Fibroblast of the aortic adventitia (primary cell): ENCODE measurements around the gene ZCCHC8. TPM values are rescaled to one million over a fixed set of nuclear protein-coding genes. Genes with fewer than 3 reads are reported as not detected.
A peak's percentile ranks its signal among the peaks of the same experiment; 100 is the strongest.

Experiments
- DNase-seq: peaks from one replicate; pipeline ENCODE4 v3.0.0-alpha.2; 2010; ENCODE audit warnings: low read depth
- H3K4me3 ChIP-seq: 2 replicates; pipeline ENCODE4 v1.5.1; 2011; ENCODE audit warnings: low read depth, mild to moderate bottlenecking, control low read depth, low read length, moderate library complexity
- small RNA-seq: library from RNA; depleted of rRNA; stranded (forward); fragments of <200 nt; gene quantifications from one replicate; pipeline ENCODE3, GENCODE V24; 2012
- total RNA-seq: library from RNA; depleted of rRNA; stranded (reverse); fragments of >200 nt; gene quantifications from 2 replicates; pipeline ENCODE4 v1.2.3, GENCODE V29; 2012; ENCODE audit warnings: low replicate concordance
- TF ChIP-seq, protein P1 (sequence below): IDR thresholded peaks from 2 replicates; pipeline ENCODE4 v1.5.1; 2011; ENCODE audit warnings: mild to moderate bottlenecking, low read length, control low read depth, inconsistent platforms; ENCODE audit not compliant: insufficient read depth

The ZCCHC8 gene
- total RNA-seq, 1 donor = 23.1 TPM

- peak within 1 kb of the TSS; percentile 85 for H3K4me3 ChIP-seq
- TF ChIP-seq, protein P1, sequence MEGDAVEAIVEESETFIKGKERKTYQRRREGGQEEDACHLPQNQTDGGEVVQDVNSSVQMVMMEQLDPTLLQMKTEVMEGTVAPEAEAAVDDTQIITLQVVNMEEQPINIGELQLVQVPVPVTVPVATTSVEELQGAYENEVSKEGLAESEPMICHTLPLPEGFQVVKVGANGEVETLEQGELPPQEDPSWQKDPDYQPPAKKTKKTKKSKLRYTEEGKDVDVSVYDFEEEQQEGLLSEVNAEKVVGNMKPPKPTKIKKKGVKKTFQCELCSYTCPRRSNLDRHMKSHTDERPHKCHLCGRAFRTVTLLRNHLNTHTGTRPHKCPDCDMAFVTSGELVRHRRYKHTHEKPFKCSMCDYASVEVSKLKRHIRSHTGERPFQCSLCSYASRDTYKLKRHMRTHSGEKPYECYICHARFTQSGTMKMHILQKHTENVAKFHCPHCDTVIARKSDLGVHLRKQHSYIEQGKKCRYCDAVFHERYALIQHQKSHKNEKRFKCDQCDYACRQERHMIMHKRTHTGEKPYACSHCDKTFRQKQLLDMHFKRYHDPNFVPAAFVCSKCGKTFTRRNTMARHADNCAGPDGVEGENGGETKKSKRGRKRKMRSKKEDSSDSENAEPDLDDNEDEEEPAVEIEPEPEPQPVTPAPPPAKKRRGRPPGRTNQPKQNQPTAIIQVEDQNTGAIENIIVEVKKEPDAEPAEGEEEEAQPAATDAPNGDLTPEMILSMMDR = peak; percentile 60
- peak; percentile 64 for DNase-seq
Observed at GRCh38 chr12:122421821-122422729, 78.7 kb downstream of the ZCCHC8 start, which contains the start of gene CLIP1. CLIP1 (minus strand) TSS chr12:122422669; CDS start chr12:122380452, 42,217 bp downstream.

Small RNAs within 50 kb of the gene (small RNA-seq; reads per million reads assigned to genes)
- gene RF00411 = not detected

Other genes starting within 250 kb of the ZCCHC8 start
- gene VPS33A, start 234.4 kb downstream of the ZCCHC8 start, total RNA-seq = 18.3 and 20.9 TPM in 2 replicates
- gene CLIP1, start 78.3 kb downstream of the ZCCHC8 start, total RNA-seq = 80.3 and 121 TPM in 2 replicates
- 42.8 and 138 TPM in 2 replicates for gene RSRC2, start 26.0 kb upstream of the ZCCHC8 start, total RNA-seq
- gene KNTC1, start 26.3 kb upstream of the ZCCHC8 start, total RNA-seq = 14.9 and 69.3 TPM in 2 replicates
- 0.25 TPM in 1 of 2 replicates, not detected in the other for gene HCAR2, start 202.4 kb upstream of the ZCCHC8 start, total RNA-seq
- 0.41 TPM in 1 of 2 replicates, not detected in the other for gene HCAR3, start 215.9 kb upstream of the ZCCHC8 start, total RNA-seq
- 1.5 and 2.2 TPM in 2 replicates for gene HCAR1, start 229.9 kb upstream of the ZCCHC8 start, total RNA-seq